ENCODE measurements around the gene MRPS5.
"Not testable (repeated sequence)": the region's sequence is repeated elsewhere in the genome, so short reads cannot be mapped to it uniquely, and the experiment has no call there.

MRPS5 gene

GRCh38 chr2:95115418-95115817, 6.2 kb downstream of the MRPS5 start:
- DNase-seq (ENCODE audit: low read depth), result peak; percentile 84
- peak; percentile 93 for TF ChIP-seq CTCF (conservative IDR thresholded peaks at IDR 0.05; ENCODE audit: low read depth, low read length)
- H3K4me3 ChIP-seq (ENCODE audit: low read depth, low read length), result no peak overlapping the region

GRCh38 chr2:95113464-95113863, 8.1 kb downstream of the MRPS5 start:
- no peak for TF ChIP-seq CTCF (conservative IDR thresholded peaks at IDR 0.05; ENCODE audit: low read depth, low read length)
- H3K4me3 ChIP-seq (ENCODE audit: low read depth, low read length), result no peak overlapping the region
- peak; percentile 2 for DNase-seq (ENCODE audit: low read depth)

GRCh38 chr2:95110395-95110794, 11.2 kb downstream of the MRPS5 start:
- DNase-seq (ENCODE audit: low read depth), result no peak
- TF ChIP-seq CTCF (conservative IDR thresholded peaks at IDR 0.05; ENCODE audit: low read depth, low read length), result no peak
- H3K4me3 ChIP-seq (ENCODE audit: low read depth, low read length), result no peak overlapping the region

- no peak for TF ChIP-seq CTCF (conservative IDR thresholded peaks at IDR 0.05; ENCODE audit: low read depth, low read length)
- no peak overlapping the region for H3K4me3 ChIP-seq (ENCODE audit: low read depth, low read length)
- no peak for DNase-seq (ENCODE audit: low read depth)
Measured at GRCh38 chr2:95109260-95109659, 12.3 kb downstream of the MRPS5 start.

- no peak for DNase-seq (ENCODE audit: low read depth)
Measured at GRCh38 chr2:95106081-95106480, 15.5 kb downstream of the MRPS5 start.

GRCh38 chr2:95104606-95105005, 17.0 kb downstream of the MRPS5 start:
- no peak for DNase-seq (ENCODE audit: low read depth)
- no peak for TF ChIP-seq CTCF (conservative IDR thresholded peaks at IDR 0.05; ENCODE audit: low read depth, low read length)
- no peak overlapping the region for H3K4me3 ChIP-seq (ENCODE audit: low read depth, low read length)

More at GRCh38 chr2:95106081-95106480, 15.5 kb downstream of the MRPS5 start:
- H3K4me3 ChIP-seq (ENCODE audit: low read depth, low read length), result no peak overlapping the region
- TF ChIP-seq CTCF (conservative IDR thresholded peaks at IDR 0.05; ENCODE audit: low read depth, low read length), result no peak

GRCh38 chr2:95099910-95100309, 21.7 kb downstream of the MRPS5 start:
- DNase-seq (ENCODE audit: low read depth), result no peak
- no peak for TF ChIP-seq CTCF (conservative IDR thresholded peaks at IDR 0.05; ENCODE audit: low read depth, low read length)
- H3K4me3 ChIP-seq (ENCODE audit: low read depth, low read length), result no peak overlapping the region

- H3K4me3 ChIP-seq (ENCODE audit: low read depth, low read length); DNase-seq (ENCODE audit: low read depth): not testable (repeated sequence)
Measured at GRCh38 chr2:95098273-95098672, 23.3 kb downstream of the MRPS5 start.

Measured in choroid plexus epithelial cell (primary cell).